Left cardiac atrium (tissue), 4 donors: Measurements from ENCODE around the gene CIAO2B. TPM values are rescaled to one million over a fixed set of nuclear protein-coding genes. Genes with fewer than 3 reads are reported as not detected.

Source experiments
- ATAC-seq, 2 donors: fragments of 200-7000 bp; cut with Tn5 transposase; one replicate each; pipeline ENCODE4 v1.9.1; 2020; ENCODE audit warnings: mild to moderate bottlenecking in 2 of 2, moderate library complexity in 2 of 2
- DNase-seq: peaks from one replicate; pipeline ENCODE4 v3.0.0-alpha.2; 2020
- intact Hi-C, 2 donors: fragments of 100-400 bp; cut with DNase I; formaldehyde crosslinking; loops; one replicate each; pipeline versions ENCODE4 v1.14.1 to v1.15.1; 2022 to 2023
- total RNA-seq, 2 donors: library from RNA; stranded (reverse); fragmentation: NEBNext Ultra II Directional; extraction: Animal tissue kit (Norgen Biotek cat#: 25700); gene quantifications; one replicate each; pipeline ENCODE4 v1.2.1, GENCODE V29; 2021
- donor health status: DM: no; HTN: yes; CAD: no.
- donor health status: DM: no; HTN: yes; CAD: no; lungs with severe emphysema.
- donor health status: DM: yes; HTN: yes; CAD: no.
- donor health status: Dilated cardiomyopathy.

The CIAO2B gene
- total RNA-seq, 2 donors from 2014 or later, result 92.7 to 120 TPM

GRCh38 chr16:66926171-66926947 lies 7.8 kb downstream of the CIAO2B start:
- intact Hi-C loops, result no loop called here
- peak; percentile 20 to 41 for ATAC-seq
- no peak for DNase-seq

DNA sequence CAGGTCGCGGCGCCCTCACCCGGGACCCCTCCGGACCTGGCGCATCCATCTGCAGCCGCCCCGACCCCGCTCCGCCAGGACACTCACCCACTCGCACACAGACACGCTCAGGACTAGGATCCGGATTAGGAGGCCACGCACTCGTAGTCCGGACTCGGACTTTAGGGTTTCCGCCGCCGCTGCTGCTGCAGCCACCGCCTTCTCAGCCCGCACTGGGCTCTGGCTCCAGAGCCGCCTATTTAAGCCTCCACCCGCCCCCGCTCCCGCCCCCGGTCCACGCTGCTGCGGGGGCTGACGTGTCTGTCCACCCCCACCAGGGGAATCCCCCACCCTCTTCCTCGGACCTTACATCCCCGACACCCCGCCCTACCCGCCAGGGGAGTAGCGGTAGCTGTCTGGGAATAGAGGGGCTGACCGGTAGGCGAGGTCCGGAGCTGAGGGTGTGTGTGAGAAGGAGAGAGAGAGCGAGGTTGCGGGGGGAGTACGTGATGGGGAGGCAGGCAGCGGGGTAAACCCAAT lies 8.8 kb downstream of the CIAO2B start, which contains the start of gene RRAD:
Gene RRAD, minus strand, starts transcription at position 214 of the 519 bp plus-strand sequence. CDS start 356 bp downstream, outside the sequence.
- DNase-seq (peak; percentile 78), ATAC-seq (peak; percentile 53 to 60)
- intact Hi-C loops, result no loop called here

DNA sequence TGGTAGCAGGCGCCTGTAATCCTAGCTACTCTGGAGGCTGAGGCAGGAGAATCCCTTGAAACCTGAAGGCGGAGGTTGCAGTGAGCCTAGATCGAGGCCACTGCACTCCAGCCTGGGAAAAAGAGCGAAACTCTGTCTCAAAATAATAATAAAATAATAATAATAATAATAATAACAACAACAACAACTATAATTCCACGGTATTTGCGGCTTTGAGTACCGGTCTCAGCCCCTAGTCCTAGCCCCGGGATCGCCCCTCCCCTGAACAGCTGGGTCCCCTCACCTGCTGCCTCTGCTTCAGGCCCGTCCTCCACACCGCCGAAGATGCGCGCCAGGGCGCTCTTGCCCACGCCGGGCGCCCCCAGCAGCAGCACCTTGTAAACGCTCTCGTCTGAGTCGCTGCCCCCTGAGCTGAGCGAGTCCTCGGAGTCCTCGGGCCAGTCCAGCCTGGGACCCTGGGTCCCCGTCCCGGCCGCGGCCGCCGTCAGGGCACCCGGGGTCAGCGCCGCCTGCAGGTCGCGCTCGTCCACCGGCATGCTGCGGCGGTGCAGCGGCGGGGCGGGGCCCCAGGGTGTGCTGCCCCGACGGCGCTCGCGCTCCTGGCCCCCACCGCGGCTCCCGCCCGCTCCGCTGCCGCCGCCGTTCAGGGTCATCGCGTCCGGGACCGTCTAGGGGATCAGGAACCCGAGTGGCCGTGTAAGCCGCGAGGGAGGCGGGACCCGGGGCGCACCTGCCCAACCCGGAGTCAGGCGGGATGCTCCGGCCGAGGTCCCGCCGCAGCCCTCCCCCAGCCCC lies 9.5 kb downstream of the CIAO2B start:
- intact Hi-C loops, result no loop called here
- DNase-seq (no peak), ATAC-seq (peak; percentile 25 to 48)

GRCh38 chr16:66923866-66924265 lies 10.3 kb downstream of the CIAO2B start:
- ATAC-seq (no peak), DNase-seq (no peak)
- intact Hi-C loops, result no loop called here

DNA sequence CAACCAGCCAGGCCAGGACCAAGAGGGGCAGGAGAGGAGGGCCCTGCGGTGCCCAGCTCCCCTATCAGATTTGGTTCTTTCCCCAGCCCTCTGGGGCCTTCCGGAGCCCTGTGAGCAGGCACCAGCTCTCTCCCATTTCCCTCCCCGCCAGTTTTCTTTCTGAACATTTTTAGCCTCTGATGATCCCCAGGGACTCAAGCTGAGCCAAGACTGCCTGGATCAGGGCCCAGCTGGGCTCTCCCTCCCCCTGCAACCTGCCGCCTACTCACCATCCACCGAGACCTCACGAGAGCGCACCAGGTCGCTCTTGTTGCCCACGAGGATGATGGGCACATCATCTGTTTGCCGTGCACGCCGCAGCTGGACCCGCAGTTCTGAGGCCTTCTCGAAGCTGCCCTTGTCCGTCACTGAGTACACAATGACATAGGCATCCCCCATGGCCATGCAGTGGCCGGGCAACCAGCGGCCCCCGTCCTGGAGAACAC lies 10.9 kb downstream of the CIAO2B start:
- intact Hi-C loops, result no loop called here
- peak; percentile 12 to 32 for ATAC-seq
- no peak for DNase-seq

DNA sequence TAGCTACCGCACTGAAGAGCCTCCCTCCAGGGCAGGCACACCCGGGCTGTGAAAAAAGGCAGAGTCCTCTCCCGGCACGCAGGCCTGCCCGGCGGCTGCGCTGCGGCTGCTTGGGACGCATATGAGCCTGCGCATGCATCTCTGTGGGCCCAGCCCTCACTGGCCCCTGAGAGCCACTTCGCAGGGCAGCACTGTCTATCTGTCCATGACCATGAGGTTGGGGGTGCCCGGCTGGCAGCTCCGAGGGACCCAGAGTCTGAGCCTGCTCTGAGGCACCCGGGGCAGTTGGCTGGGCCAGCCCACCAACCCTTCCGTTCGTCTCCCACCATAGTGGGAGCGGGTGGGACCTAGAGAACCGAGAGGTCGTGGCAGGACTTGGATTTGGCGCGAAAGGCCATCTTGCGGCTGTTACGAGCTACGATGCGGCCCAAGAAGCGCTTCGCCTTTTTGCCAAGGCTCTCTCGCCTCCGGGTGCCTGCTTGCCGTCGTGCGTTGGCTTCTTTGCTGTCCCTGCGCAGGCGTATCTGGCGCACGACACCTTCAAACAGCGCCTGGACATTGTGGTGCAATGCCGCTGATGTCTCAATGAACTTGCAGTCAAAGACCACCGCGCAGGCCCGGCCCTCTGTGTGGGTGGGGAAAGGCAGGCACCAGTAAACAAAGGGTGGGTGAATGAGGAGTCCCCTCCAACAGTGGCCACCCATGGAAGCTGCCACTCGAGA lies 12.3 kb downstream of the CIAO2B start:
- DNase-seq (no peak), ATAC-seq (no peak)
- intact Hi-C loops, result no loop called here

DNA sequence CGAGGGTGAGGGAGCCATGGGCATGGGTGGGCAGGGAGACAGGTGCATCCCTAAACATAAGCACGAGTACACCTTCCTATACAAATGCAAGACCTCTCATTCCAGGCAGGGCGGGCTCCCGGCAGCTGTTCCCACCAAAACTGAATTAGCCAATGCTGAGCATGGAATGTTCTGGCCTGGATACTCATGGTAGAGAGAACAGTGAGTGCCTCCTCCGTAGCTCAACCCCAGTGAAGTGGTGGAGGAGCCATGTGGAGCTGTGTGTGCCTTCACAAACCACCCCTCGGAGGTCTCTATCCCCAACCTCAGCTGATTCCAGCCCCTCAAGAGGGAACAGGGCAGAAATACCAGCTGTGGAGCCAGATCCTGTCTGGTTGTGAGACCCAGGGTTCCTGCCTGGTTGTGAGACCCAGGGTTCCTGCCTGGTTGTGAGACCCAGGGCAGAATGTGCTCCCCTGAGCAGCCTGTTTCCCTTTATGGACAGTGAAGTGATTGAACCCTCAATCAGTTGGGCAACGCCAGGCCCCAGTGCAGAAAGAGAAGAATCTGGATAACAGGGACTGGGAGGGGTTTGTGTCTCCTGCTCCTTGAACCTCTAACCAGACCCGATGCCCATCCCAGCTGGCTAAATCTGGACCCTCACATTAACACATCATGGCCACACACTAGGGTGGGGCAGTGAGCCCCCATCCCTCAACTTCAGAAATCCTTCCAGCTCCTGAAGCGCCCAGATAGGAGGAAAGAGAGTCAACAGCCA lies 13.1 kb downstream of the CIAO2B start:
- intact Hi-C loops, result no loop called here
- no peak for DNase-seq
- no peak for ATAC-seq

GRCh38 chr16:66920299-66920590 lies 14.0 kb downstream of the CIAO2B start:
- intact Hi-C loops, result no loop called here
- no peak for DNase-seq
- ATAC-seq, result no peak

DNA sequence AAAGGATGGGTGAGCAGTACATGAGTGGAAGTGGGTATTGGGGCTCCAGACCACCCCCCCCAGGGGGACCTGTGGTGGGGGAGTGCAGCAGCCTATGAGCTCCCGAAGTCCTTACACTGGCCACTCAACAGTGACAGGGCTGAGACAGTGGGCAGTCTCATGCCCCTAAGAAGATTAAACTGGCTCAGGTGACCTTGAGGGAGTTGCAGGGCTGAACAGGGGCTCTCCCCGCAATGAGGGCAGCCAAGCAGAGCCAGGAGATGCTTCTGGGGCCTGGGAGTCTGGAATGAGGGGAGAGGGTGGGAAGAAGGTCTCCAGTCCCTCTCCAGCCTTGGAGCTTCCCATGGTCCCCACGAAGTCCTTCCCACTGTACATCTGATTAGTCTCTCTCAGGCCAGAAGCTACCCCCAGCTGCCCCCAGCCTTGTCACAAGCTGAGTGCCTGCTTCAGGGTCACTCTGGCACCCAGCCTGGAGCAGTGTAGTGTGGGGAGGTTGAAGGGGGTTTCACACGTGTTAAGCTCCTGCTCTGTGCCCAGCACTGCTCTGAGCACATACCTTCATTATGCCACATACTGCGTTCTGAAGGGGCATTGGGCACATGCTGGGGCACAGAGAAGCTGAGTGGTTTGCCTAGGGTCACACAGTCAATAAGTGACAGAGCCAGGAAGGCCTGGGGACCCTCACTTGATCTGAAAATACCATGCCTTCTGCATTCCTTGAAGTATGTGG lies 14.5 kb downstream of the CIAO2B start:
- ATAC-seq (peak; percentile 3 to 6), DNase-seq (no peak)
- intact Hi-C loops, result no loop called here

DNA sequence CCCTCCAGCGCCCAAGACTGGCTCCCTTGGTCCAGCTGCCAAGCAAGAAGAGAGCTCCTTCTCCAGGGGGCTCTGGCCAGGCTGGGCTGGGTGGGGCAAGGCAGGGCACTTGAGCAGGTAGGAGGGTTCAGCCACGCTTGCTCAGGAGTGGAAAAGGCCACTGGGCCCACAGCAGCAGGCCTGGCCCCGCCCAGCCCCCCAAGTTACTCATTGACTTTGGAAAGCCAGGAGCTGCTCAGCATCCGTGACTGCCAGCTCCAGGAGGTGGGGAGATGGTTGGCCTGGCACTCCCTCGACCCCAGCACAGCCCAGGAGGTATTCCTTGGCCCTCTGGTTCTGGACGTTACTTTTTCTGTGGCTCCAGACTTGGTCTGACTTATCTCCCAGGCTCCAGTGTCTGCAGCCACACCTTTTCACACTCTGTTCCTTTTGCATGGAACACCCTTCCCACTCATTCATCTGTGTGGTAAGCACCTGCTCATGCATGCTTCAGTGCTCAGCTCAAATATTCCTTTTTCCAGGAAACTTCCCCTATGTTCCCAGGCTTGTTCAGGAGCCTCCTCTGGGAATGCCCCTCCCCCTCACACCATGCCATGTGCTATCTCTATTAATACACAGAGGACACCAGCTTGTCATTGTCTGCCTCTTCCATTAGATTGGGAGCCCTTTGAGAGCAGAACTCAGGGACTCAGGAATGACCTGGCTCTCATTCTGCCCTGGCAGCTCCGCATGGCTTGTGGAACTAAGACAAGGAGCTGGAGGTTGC lies 15.2 kb downstream of the CIAO2B start, which contains the start of gene CDH16:
Gene CDH16, minus strand, starts transcription at position 83 of the 766 bp plus-strand sequence. CDS start 820 bp downstream, outside the sequence.
- intact Hi-C loops, result no loop called here
- DNase-seq, result no peak
- peak; percentile 28 to 52 for ATAC-seq

GRCh38 chr16:66918355-66918754 lies 15.8 kb downstream of the CIAO2B start:
- ATAC-seq, result no peak
- intact Hi-C loops, result no loop called here
- DNase-seq, result no peak

- intact Hi-C loops, result no loop called here
- ATAC-seq (no peak), DNase-seq (no peak)
Observed at GRCh38 chr16:66917741-66918140, 16.5 kb downstream of the CIAO2B start.

- ATAC-seq, result no peak
- intact Hi-C loops, result no loop called here
- DNase-seq, result no peak
Observed at GRCh38 chr16:66916518-66916917, 17.7 kb downstream of the CIAO2B start.

- intact Hi-C loops, result no loop called here
- DNase-seq (no peak), ATAC-seq (no peak)
Observed at GRCh38 chr16:66915041-66915440, 19.2 kb downstream of the CIAO2B start.

GRCh38 chr16:66914541-66914940 lies 19.7 kb downstream of the CIAO2B start:
- DNase-seq (no peak), ATAC-seq (no peak)
- intact Hi-C loops, result no loop called here

DNA sequence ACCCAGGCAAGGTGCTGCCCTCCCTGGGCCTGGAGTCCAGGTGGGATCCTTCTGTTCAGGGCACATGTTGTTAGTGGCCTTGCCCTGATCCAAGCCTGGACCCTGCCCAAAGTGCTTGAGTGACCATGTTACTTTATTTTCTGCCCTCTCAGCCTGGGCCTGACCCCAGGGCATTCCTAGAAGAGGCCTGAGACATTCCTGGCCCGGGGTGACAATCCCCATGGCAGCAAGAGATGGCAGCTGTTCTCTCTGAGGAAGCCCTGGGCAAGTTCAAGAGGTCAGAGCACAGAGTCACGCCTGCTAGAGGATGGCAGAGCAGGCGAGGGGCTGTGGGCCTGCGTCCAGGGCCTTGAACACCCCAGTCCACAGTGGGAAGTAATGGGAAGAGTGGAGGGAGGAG lies 20.5 kb downstream of the CIAO2B start:
- no peak for DNase-seq
- no peak for ATAC-seq
- intact Hi-C loops, result no loop called here

DNA sequence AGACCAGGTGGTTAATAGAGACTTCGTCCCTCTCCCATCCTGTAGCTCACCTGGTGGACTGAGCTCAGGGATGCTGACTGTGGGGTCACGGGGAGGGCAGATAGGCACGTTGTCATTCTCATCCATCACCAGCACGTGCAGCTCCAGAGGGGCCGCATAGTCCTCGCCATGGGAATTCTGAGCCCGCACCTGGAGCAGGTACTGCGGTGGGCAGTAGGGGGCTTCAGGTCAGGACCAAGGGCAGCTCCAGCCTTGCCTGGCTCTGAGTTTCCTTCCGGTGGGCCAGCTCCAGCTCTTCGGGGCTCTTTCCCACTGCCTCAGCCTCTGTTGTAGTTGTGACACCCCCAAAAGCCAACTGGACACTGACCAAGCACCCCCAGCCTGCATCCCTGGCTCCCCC lies 21.1 kb downstream of the CIAO2B start:
- no peak for DNase-seq
- intact Hi-C loops, result no loop called here

More for the DNA sequence above, 21.1 kb downstream of the CIAO2B start:
- no peak for ATAC-seq
